ENCODE results near the gene KRT85. TPM values are rescaled to one million over a fixed set of nuclear protein-coding genes. Genes with fewer than 3 reads are reported as not detected.
"Not testable (repeated sequence)": the region's sequence is repeated elsewhere in the genome, so short reads cannot be mapped to it uniquely, and the experiment has no call there.

The KRT85 gene
- total RNA-seq, 2 experiments from 2014 or later = not detected

- DNase-seq (no peak), ATAC-seq (no peak)
- Mint-ChIP-seq H3K27ac (no peak overlapping the region), H3K36me3 (ENCODE audit: low read depth) (no peaks in the 10 kb centered on the region), H3K4me3 (no peak overlapping the region), H3K4me1 (peaks cover 9% of the 10 kb centered on the region), H3K9me3 (ENCODE audit: low read depth) (no peaks in the 10 kb centered on the region), H3K27me3 (peaks cover 6% of the 10 kb centered on the region)
- CTCF ChIA-PET = no interaction called here
- intact Hi-C loops (cut with DNase I, micrococcal nuclease) = no loop called here
- POLR2A ChIA-PET = no interaction called here
These were observed 20.3 kb downstream of the KRT85 start for GRCh38 chr12:52347016-52347415.

GRCh38 chr12:52346593-52346992 is 20.7 kb downstream of the KRT85 start:
- no peak for ATAC-seq
- H3K27ac Mint-ChIP-seq = no peak overlapping the region
- peaks cover 5% of the 10 kb centered on the region for H3K4me1 Mint-ChIP-seq
- no peak for DNase-seq
- H3K9me3 Mint-ChIP-seq (ENCODE audit: low read depth) = no peaks in the 10 kb centered on the region
- intact Hi-C loops (cut with DNase I, micrococcal nuclease) = no loop called here
- POLR2A ChIA-PET = no interaction called here
- CTCF ChIA-PET = interaction anchor here (0.6 to 1.4 kb wide), 2 partner anchors 11 to 67 kb away, joined by 3 read pairs; no protein-coding TSS in a partner anchor
- peaks cover 6% of the 10 kb centered on the region for H3K27me3 Mint-ChIP-seq
- H3K36me3 Mint-ChIP-seq (ENCODE audit: low read depth) = no peaks in the 10 kb centered on the region
- no peak overlapping the region for H3K4me3 Mint-ChIP-seq

GRCh38 chr12:52345041-52345440 is 22.2 kb downstream of the KRT85 start:
- intact Hi-C loops (cut with DNase I, micrococcal nuclease); H3K4me1 Mint-ChIP-seq; POLR2A ChIA-PET; ATAC-seq; DNase-seq; H3K27ac Mint-ChIP-seq; H3K4me3 Mint-ChIP-seq; H3K9me3 Mint-ChIP-seq (ENCODE audit: low read depth); H3K36me3 Mint-ChIP-seq (ENCODE audit: low read depth); H3K27me3 Mint-ChIP-seq: not testable (repeated sequence)
- CTCF ChIA-PET = interaction anchor here (0.6 to 1.5 kb wide), 4 partner anchors 17 to 187 kb away, joined by 3 to 5 read pairs (median 3); no protein-coding TSS in a partner anchor

- no peak overlapping the region for H3K4me3 Mint-ChIP-seq
- H3K36me3 Mint-ChIP-seq (ENCODE audit: low read depth) = no peaks in the 10 kb centered on the region
- no peak overlapping the region for H3K27ac Mint-ChIP-seq
- no peak for ATAC-seq
- intact Hi-C loops (cut with DNase I, micrococcal nuclease) = no loop called here
- ChIA-PET POLR2A (interaction anchor here (0.6 kb wide), 1 partner anchor 24 kb away, joined by 3 read pairs; no protein-coding TSS in a partner anchor), CTCF (interaction anchor here (1.0 to 1.5 kb wide), 4 partner anchors 16 to 150 kb away, joined by 3 to 5 read pairs (median 3); no protein-coding TSS in a partner anchor)
- peaks cover 6% of the 10 kb centered on the region for H3K27me3 Mint-ChIP-seq
- no peaks in the 10 kb centered on the region for H3K9me3 Mint-ChIP-seq (ENCODE audit: low read depth)
- H3K4me1 Mint-ChIP-seq = no peaks in the 10 kb centered on the region
- DNase-seq = no peak
These were observed 23.2 kb downstream of the KRT85 start for GRCh38 chr12:52344111-52344510.

GRCh38 chr12:52343550-52343949 is 23.7 kb downstream of the KRT85 start:
- ChIA-PET POLR2A (no interaction called here), CTCF (interaction anchor here (0.6 to 1.2 kb wide), 2 partner anchors 83 to 151 kb away, joined by 3 read pairs; no protein-coding TSS in a partner anchor)
- DNase-seq (no peak), ATAC-seq (no peak)
- Mint-ChIP-seq H3K4me1 (no peaks in the 10 kb centered on the region), H3K9me3 (ENCODE audit: low read depth) (no peaks in the 10 kb centered on the region), H3K36me3 (ENCODE audit: low read depth) (no peaks in the 10 kb centered on the region), H3K27me3 (peaks cover 11% of the 10 kb centered on the region), H3K27ac (no peak overlapping the region), H3K4me3 (no peak overlapping the region)
- intact Hi-C loops (cut with DNase I, micrococcal nuclease) = no loop called here

GRCh38 chr12:52342781-52343490 is 24.3 kb downstream of the KRT85 start:
- no peaks in the 10 kb centered on the region for H3K9me3 Mint-ChIP-seq (ENCODE audit: low read depth)
- no peak for DNase-seq
- H3K4me3 Mint-ChIP-seq = no peak overlapping the region
- no peaks in the 10 kb centered on the region for H3K36me3 Mint-ChIP-seq (ENCODE audit: low read depth)
- H3K27me3 Mint-ChIP-seq = peaks cover 8% of the 10 kb centered on the region
- ChIA-PET CTCF (interaction anchor here (0.6 to 1.2 kb wide), 4 partner anchors 18 to 188 kb away, joined by 3 read pairs; no protein-coding TSS in a partner anchor), POLR2A (no interaction called here)
- H3K4me1 Mint-ChIP-seq = no peaks in the 10 kb centered on the region
- intact Hi-C loops (cut with DNase I, micrococcal nuclease) = no loop called here
- ATAC-seq = no peak
- no peak overlapping the region for H3K27ac Mint-ChIP-seq

GRCh38 chr12:52341066-52341580 is 26.2 kb downstream of the KRT85 start:
- Mint-ChIP-seq H3K27me3 (peaks cover 10% of the 10 kb centered on the region), H3K36me3 (ENCODE audit: low read depth) (no peaks in the 10 kb centered on the region), H3K27ac (no peak overlapping the region), H3K4me1 (peaks cover 8% of the 10 kb centered on the region), H3K4me3 (no peak overlapping the region), H3K9me3 (ENCODE audit: low read depth) (peaks cover 3% of the 10 kb centered on the region)
- intact Hi-C loops (cut with DNase I, micrococcal nuclease) = no loop called here
- DNase-seq (no peak), ATAC-seq (no peak)
- POLR2A ChIA-PET = no interaction called here
- CTCF ChIA-PET = interaction anchor here (3.6 kb wide), 1 partner anchor 13 kb away, joined by 17 read pairs; no protein-coding TSS in a partner anchor

GRCh38 chr12:52338241-52338960 is 28.9 kb downstream of the KRT85 start:
- ChIA-PET CTCF (interaction anchor here (3.6 kb wide), 1 partner anchor 10 kb away, joined by 17 read pairs; no protein-coding TSS in a partner anchor), POLR2A (no interaction called here)
- ATAC-seq (no peak), DNase-seq (no peak)
- intact Hi-C loops (cut with DNase I, micrococcal nuclease) = no loop called here
- Mint-ChIP-seq H3K27ac (no peak overlapping the region), H3K4me3 (no peak overlapping the region), H3K9me3 (ENCODE audit: low read depth) (peaks cover 3% of the 10 kb centered on the region), H3K4me1 (peaks cover 8% of the 10 kb centered on the region), H3K27me3 (peaks cover 15% of the 10 kb centered on the region), H3K36me3 (ENCODE audit: low read depth) (no peaks in the 10 kb centered on the region)

GRCh38 chr12:52337054-52337453 is 30.2 kb downstream of the KRT85 start:
- DNase-seq (no peak), ATAC-seq (no peak)
- no peak overlapping the region for H3K27ac Mint-ChIP-seq
- no peaks in the 10 kb centered on the region for H3K36me3 Mint-ChIP-seq (ENCODE audit: low read depth)
- peaks cover 8% of the 10 kb centered on the region for H3K4me1 Mint-ChIP-seq
- POLR2A ChIA-PET = no interaction called here
- CTCF ChIA-PET = interaction anchor here (0.6 to 1.2 kb wide), 4 partner anchors 15 to 279 kb away, joined by 3 to 4 read pairs (median 3); no protein-coding TSS in a partner anchor
- H3K9me3 Mint-ChIP-seq (ENCODE audit: low read depth) = peaks cover 3% of the 10 kb centered on the region
- intact Hi-C loops (cut with DNase I, micrococcal nuclease) = no loop called here
- H3K4me3 Mint-ChIP-seq = no peak overlapping the region
- peaks cover 15% of the 10 kb centered on the region for H3K27me3 Mint-ChIP-seq

GRCh38 chr12:52336641-52337040 is 30.6 kb downstream of the KRT85 start:
- peaks cover 15% of the 10 kb centered on the region for H3K27me3 Mint-ChIP-seq

GRCh38 chr12:52335598-52336262 is 31.6 kb downstream of the KRT85 start:
- H3K27me3 Mint-ChIP-seq = peaks cover 15% of the 10 kb centered on the region
- ATAC-seq = no peak
- POLR2A ChIA-PET = interaction anchor here (1.0 kb wide), 1 partner anchor 16 kb away, joined by 3 read pairs; no protein-coding TSS in a partner anchor

More at GRCh38 chr12:52336641-52337040, 30.6 kb downstream of the KRT85 start:
- H3K36me3 Mint-ChIP-seq (ENCODE audit: low read depth) = no peaks in the 10 kb centered on the region
- no peak for DNase-seq
- peaks cover 8% of the 10 kb centered on the region for H3K4me1 Mint-ChIP-seq
- no peak for ATAC-seq
- ChIA-PET CTCF (interaction anchor here (0.6 to 1.2 kb wide), 4 partner anchors 15 to 280 kb away, joined by 3 to 4 read pairs (median 3); no protein-coding TSS in a partner anchor), POLR2A (no interaction called here)
- H3K27ac Mint-ChIP-seq = no peak overlapping the region
- no peak overlapping the region for H3K4me3 Mint-ChIP-seq
- intact Hi-C loops (cut with DNase I, micrococcal nuclease) = no loop called here
- H3K9me3 Mint-ChIP-seq (ENCODE audit: low read depth) = peaks cover 3% of the 10 kb centered on the region

More at GRCh38 chr12:52335598-52336262, 31.6 kb downstream of the KRT85 start:
- Mint-ChIP-seq H3K4me3 (no peak overlapping the region), H3K9me3 (ENCODE audit: low read depth) (peaks cover 3% of the 10 kb centered on the region), H3K36me3 (ENCODE audit: low read depth) (no peaks in the 10 kb centered on the region), H3K27ac (no peak overlapping the region), H3K4me1 (peaks cover 8% of the 10 kb centered on the region)
- intact Hi-C loops (cut with DNase I, micrococcal nuclease) = no loop called here
- CTCF ChIA-PET = interaction anchor here (0.7 kb wide), 1 partner anchor 1414 kb away, joined by 3 read pairs; no protein-coding TSS in a partner anchor
- DNase-seq = no peak
